ENCODE measurements around the gene MAPK8.

MAPK8 gene

GRCh38 chr10:48454302-48455054 is 148.0 kb downstream of the MAPK8 start:
- Histone ChIP-seq H3K4me1 (ENCODE audit: low read depth, poor library complexity, severe bottlenecking) (no peaks in the 10 kb centered on the region), H3K36me3 (ENCODE audit: insufficient read depth) (no peaks in the 10 kb centered on the region), H3K4me2 (no peak overlapping the region), H2AFZ (ENCODE audit: low read depth) (no peak overlapping the region), H3K4me3 (IDR thresholded peaks at IDR 0.05; ENCODE audit: insufficient read depth, low read depth, low read length) (no peak overlapping the region), H3K79me2 (ENCODE audit: insufficient read depth, low read depth) (no peaks in the 10 kb centered on the region), H4K20me1 (ENCODE audit: insufficient read depth) (no peaks in the 10 kb centered on the region), H3K27ac (no peak overlapping the region), H3K27me3 (ENCODE audit: insufficient read depth, low read depth) (no peaks in the 10 kb centered on the region), H3K9ac (no peak overlapping the region)
- TF ChIP-seq, protein P1, sequence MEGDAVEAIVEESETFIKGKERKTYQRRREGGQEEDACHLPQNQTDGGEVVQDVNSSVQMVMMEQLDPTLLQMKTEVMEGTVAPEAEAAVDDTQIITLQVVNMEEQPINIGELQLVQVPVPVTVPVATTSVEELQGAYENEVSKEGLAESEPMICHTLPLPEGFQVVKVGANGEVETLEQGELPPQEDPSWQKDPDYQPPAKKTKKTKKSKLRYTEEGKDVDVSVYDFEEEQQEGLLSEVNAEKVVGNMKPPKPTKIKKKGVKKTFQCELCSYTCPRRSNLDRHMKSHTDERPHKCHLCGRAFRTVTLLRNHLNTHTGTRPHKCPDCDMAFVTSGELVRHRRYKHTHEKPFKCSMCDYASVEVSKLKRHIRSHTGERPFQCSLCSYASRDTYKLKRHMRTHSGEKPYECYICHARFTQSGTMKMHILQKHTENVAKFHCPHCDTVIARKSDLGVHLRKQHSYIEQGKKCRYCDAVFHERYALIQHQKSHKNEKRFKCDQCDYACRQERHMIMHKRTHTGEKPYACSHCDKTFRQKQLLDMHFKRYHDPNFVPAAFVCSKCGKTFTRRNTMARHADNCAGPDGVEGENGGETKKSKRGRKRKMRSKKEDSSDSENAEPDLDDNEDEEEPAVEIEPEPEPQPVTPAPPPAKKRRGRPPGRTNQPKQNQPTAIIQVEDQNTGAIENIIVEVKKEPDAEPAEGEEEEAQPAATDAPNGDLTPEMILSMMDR (conservative IDR thresholded peaks at IDR 0.05; ENCODE audit: low read depth, low read length): no peak

DNA sequence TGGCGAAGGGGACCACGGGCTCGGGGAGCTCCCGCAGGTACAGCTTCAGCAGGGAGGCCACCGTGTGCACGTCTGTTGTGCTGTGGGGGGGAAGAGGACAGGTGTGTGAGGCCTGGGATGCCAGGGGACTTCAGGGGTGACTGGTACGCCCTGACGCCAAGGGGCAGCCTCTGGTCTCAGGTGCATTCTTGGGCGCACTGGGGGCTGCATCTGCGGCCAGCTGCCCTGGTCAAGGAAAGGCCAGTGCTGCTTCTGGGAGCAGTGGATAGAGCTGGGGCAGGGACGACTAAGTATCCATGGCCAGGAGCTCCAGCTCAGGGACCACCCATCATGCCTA is 148.5 kb downstream of the MAPK8 start:
- Histone ChIP-seq H3K27me3 (ENCODE audit: insufficient read depth, low read depth) (no peaks in the 10 kb centered on the region), H3K9ac (no peak overlapping the region), H3K36me3 (ENCODE audit: insufficient read depth) (no peaks in the 10 kb centered on the region), H3K4me1 (ENCODE audit: low read depth, poor library complexity, severe bottlenecking) (no peaks in the 10 kb centered on the region), H3K27ac (no peak overlapping the region), H3K4me2 (no peak overlapping the region), H4K20me1 (ENCODE audit: insufficient read depth) (no peaks in the 10 kb centered on the region), H3K79me2 (ENCODE audit: insufficient read depth, low read depth) (no peaks in the 10 kb centered on the region), H3K4me3 (IDR thresholded peaks at IDR 0.05; ENCODE audit: insufficient read depth, low read depth, low read length) (no peak overlapping the region), H2AFZ (ENCODE audit: low read depth) (no peak overlapping the region)
- TF ChIP-seq, protein P1 (conservative IDR thresholded peaks at IDR 0.05; ENCODE audit: low read depth, low read length): no peak

- Histone ChIP-seq H4K20me1 (ENCODE audit: insufficient read depth) (no peaks in the 10 kb centered on the region), H3K9ac (no peak overlapping the region), H2AFZ (ENCODE audit: low read depth) (no peak overlapping the region), H3K79me2 (ENCODE audit: insufficient read depth, low read depth) (no peaks in the 10 kb centered on the region), H3K36me3 (ENCODE audit: insufficient read depth) (no peaks in the 10 kb centered on the region), H3K4me3 (IDR thresholded peaks at IDR 0.05; ENCODE audit: insufficient read depth, low read depth, low read length) (no peak overlapping the region), H3K27me3 (ENCODE audit: insufficient read depth, low read depth) (no peaks in the 10 kb centered on the region), H3K4me2 (no peak overlapping the region), H3K27ac (no peak overlapping the region), H3K4me1 (ENCODE audit: low read depth, poor library complexity, severe bottlenecking) (no peaks in the 10 kb centered on the region)
- TF ChIP-seq, protein P1 (conservative IDR thresholded peaks at IDR 0.05; ENCODE audit: low read depth, low read length): no peak
Measured at GRCh38 chr10:48455392-48456151, 149.1 kb downstream of the MAPK8 start.

- H3K27me3 ChIP-seq (ENCODE audit: insufficient read depth, low read depth): no peaks in the 10 kb centered on the region
- TF ChIP-seq, protein P1 (conservative IDR thresholded peaks at IDR 0.05; ENCODE audit: low read depth, low read length): no peak
- no peaks in the 10 kb centered on the region for H4K20me1 ChIP-seq (ENCODE audit: insufficient read depth)
- H3K4me1 ChIP-seq (ENCODE audit: low read depth, poor library complexity, severe bottlenecking): no peaks in the 10 kb centered on the region
- no peak overlapping the region for H2AFZ ChIP-seq (ENCODE audit: low read depth)
- H3K9ac ChIP-seq: no peak overlapping the region
- no peak overlapping the region for H3K4me2 ChIP-seq
- H3K4me3 ChIP-seq (IDR thresholded peaks at IDR 0.05; ENCODE audit: insufficient read depth, low read depth, low read length): no peak overlapping the region
- H3K27ac ChIP-seq: no peak overlapping the region
- no peaks in the 10 kb centered on the region for H3K79me2 ChIP-seq (ENCODE audit: insufficient read depth, low read depth)
- no peaks in the 10 kb centered on the region for H3K36me3 ChIP-seq (ENCODE audit: insufficient read depth)
Measured at GRCh38 chr10:48456361-48456804, 149.9 kb downstream of the MAPK8 start.

All from KMS-11 (cell line).